ENCODE data around the gene MARK2. TPM values are rescaled to one million over a fixed set of nuclear protein-coding genes. Genes with fewer than 3 reads are reported as not detected.

MARK2 gene
- total RNA-seq, 1 donor from 2014 or later, result 25.4 TPM

GRCh38 chr11:63833048-63833447 is 5.9 kb upstream of the MARK2 start:
- Histone ChIP-seq H3K4me1 (peaks cover 10% of the 10 kb centered on the region), H3K4me2 (no peak overlapping the region), H3K36me3 (no peaks in the 10 kb centered on the region), H2AFZ (replicated peaks) (no peak overlapping the region), H3F3A (ENCODE audit: low read depth) (peaks cover 15% of the 10 kb centered on the region), H3K27me3 (no peaks in the 10 kb centered on the region), H3K4me3 (no peak overlapping the region), H3K9ac (no peak overlapping the region), H3K79me2 (ENCODE audit: low read depth) (no peaks in the 10 kb centered on the region), H3K9me3 (ENCODE audit: low read depth) (no peaks in the 10 kb centered on the region), H4K20me1 (ENCODE audit: low read depth) (peaks cover 4% of the 10 kb centered on the region), H3K27ac (no peak overlapping the region)
- Mint-ChIP-seq H3K4me3 (no peak overlapping the region), H3K27ac (no peak overlapping the region), H3K27me3 (ENCODE audit: insufficient read depth, low read depth) (peaks cover 8% of the 10 kb centered on the region), H3K9me3 (no peaks in the 10 kb centered on the region), H3K36me3 (peaks cover 5% of the 10 kb centered on the region), H3K4me1 (peaks cover 11% of the 10 kb centered on the region)
- no peak for TF ChIP-seq EZH2 (IDR thresholded peaks at IDR 0.05)
- no peak for TF ChIP-seq CTCF (IDR thresholded peaks at IDR 0.05)
- TF ChIP-seq EZH2phosphoT487 (IDR thresholded peaks at IDR 0.05), result no peak
- DNase-seq (ENCODE audit: low spot score), result no peak

GRCh38 chr11:63834535-63835157 is 4.3 kb upstream of the MARK2 start:
- H3K27me3 ChIP-seq, result no peaks in the 10 kb centered on the region
- peak overlapping the region; percentile 21 for H3K9ac ChIP-seq
- H4K20me1 ChIP-seq (ENCODE audit: low read depth), result peaks cover 4% of the 10 kb centered on the region
- H3K36me3 ChIP-seq, result no peaks in the 10 kb centered on the region
- no peak overlapping the region for H3K4me3 ChIP-seq
- peaks cover 14% of the 10 kb centered on the region for H3K4me1 Mint-ChIP-seq
- H3K9me3 Mint-ChIP-seq, result no peaks in the 10 kb centered on the region
- H3K36me3 Mint-ChIP-seq, result peaks cover under 1% of the 10 kb centered on the region
- no peaks in the 10 kb centered on the region for H3K9me3 ChIP-seq (ENCODE audit: low read depth)
- TF ChIP-seq CTCF (IDR thresholded peaks at IDR 0.05), result no peak
- no peak for TF ChIP-seq EZH2phosphoT487 (IDR thresholded peaks at IDR 0.05)
- TF ChIP-seq EZH2 (IDR thresholded peaks at IDR 0.05), result no peak
- H3K27ac ChIP-seq, result no peak overlapping the region
- DNase-seq (ENCODE audit: low spot score), result no peak
- H3F3A ChIP-seq (ENCODE audit: low read depth), result peaks cover 14% of the 10 kb centered on the region
- H3K4me1 ChIP-seq, result peaks cover 14% of the 10 kb centered on the region
- peaks cover 5% of the 10 kb centered on the region for H3K79me2 ChIP-seq (ENCODE audit: low read depth)
- peaks cover 8% of the 10 kb centered on the region for H3K27me3 Mint-ChIP-seq (ENCODE audit: insufficient read depth, low read depth)
- no peak overlapping the region for H3K4me3 Mint-ChIP-seq
- no peak overlapping the region for H2AFZ ChIP-seq (replicated peaks)
- H3K27ac Mint-ChIP-seq, result peak overlapping the region; percentile 9
- H3K4me2 ChIP-seq, result no peak overlapping the region

- H3K4me2 ChIP-seq, result no peak overlapping the region
- DNase-seq (ENCODE audit: low spot score), result no peak
- H2AFZ ChIP-seq (replicated peaks), result no peak overlapping the region
- peak overlapping the region; percentile 21 for H3K9ac ChIP-seq
- H3K79me2 ChIP-seq (ENCODE audit: low read depth), result peaks cover 10% of the 10 kb centered on the region
- H3K4me1 Mint-ChIP-seq, result peaks cover 15% of the 10 kb centered on the region
- no peak overlapping the region for H3K4me3 Mint-ChIP-seq
- peaks cover 10% of the 10 kb centered on the region for H4K20me1 ChIP-seq (ENCODE audit: low read depth)
- no peak overlapping the region for H3K4me3 ChIP-seq
- no peaks in the 10 kb centered on the region for H3K27me3 ChIP-seq
- H3K27ac ChIP-seq, result no peak overlapping the region
- H3K9me3 ChIP-seq (ENCODE audit: low read depth), result no peaks in the 10 kb centered on the region
- no peaks in the 10 kb centered on the region for H3K36me3 ChIP-seq
- TF ChIP-seq EZH2 (IDR thresholded peaks at IDR 0.05) (no peak), EZH2phosphoT487 (IDR thresholded peaks at IDR 0.05) (no peak), CTCF (IDR thresholded peaks at IDR 0.05) (no peak)
- peaks cover 9% of the 10 kb centered on the region for H3F3A ChIP-seq (ENCODE audit: low read depth)
- H3K4me1 ChIP-seq, result peaks cover 14% of the 10 kb centered on the region
- peak overlapping the region; percentile 9 for H3K27ac Mint-ChIP-seq
- H3K27me3 Mint-ChIP-seq (ENCODE audit: insufficient read depth, low read depth), result peaks cover 9% of the 10 kb centered on the region
- no peaks in the 10 kb centered on the region for H3K36me3 Mint-ChIP-seq
- H3K9me3 Mint-ChIP-seq, result no peaks in the 10 kb centered on the region
These were observed 3.8 kb upstream of the MARK2 start for GRCh38 chr11:63835158-63835545.
